BJ (cell line): Measurements from ENCODE around the gene ZNF30. TPM values are rescaled to one million over a fixed set of nuclear protein-coding genes. Genes with fewer than 3 reads are reported as not detected.
"Not testable (repeated sequence)": the region's sequence is repeated elsewhere in the genome, so short reads cannot be mapped to it uniquely, and the experiment has no call there.

ENCODE experiments used
- CTCF ChIA-PET: fragments of 350-600 bp; formaldehyde crosslinking; extraction: SDS; loops from one replicate; lab custom pipeline; 2021; ENCODE audit warnings: antibody characterized with exemption, inconsistent platforms; lab: Yijun Ruan, JAX
- POLR2A ChIA-PET: fragments of 300-600 bp; sonication (Branson Sonifier 250); formaldehyde crosslinking; extraction: SDS; loops from one replicate; lab custom pipeline; 2021; ENCODE audit warnings: antibody characterized with exemption; lab: Charles Lee
- DNase-seq: peaks from one replicate; pipeline ENCODE4 v3.0.0-alpha.2; 2011; ENCODE audit warnings: low read depth
- H3K27me3 ChIP-seq: 2 replicates; pipeline ENCODE4 v1.6.0; 2011; ENCODE audit warnings: low read length; ENCODE audit not compliant: control insufficient read depth, insufficient read depth
- H3K36me3 ChIP-seq: 2 replicates; pipeline ENCODE4 v1.5.1; 2011; ENCODE audit warnings: low read length; ENCODE audit not compliant: control insufficient read depth, insufficient read depth
- H3K4me3 ChIP-seq: 2 replicates; pipeline ENCODE4 v1.5.1; 2011; ENCODE audit warnings: low read depth, mild to moderate bottlenecking, control low read depth, low read length
- polyA plus RNA-seq: library from polyadenylated mRNA; depleted of rRNA; stranded (reverse); fragments of >200 nt; gene quantifications from 2 replicates; pipeline ENCODE4 v1.2.3, GENCODE V29; 2011; rRNA removed
- TF ChIP-seq, protein P1 (sequence below): IDR thresholded peaks from 2 replicates; pipeline ENCODE4 v1.5.1; 2011; ENCODE audit warnings: low read depth, mild to moderate bottlenecking, control low read depth, inconsistent platforms, low read length, moderate library complexity; ENCODE audit not compliant: insufficient read depth

ZNF30 gene
- polyA plus RNA-seq, 1 experiment = 1.1 TPM

DNA sequence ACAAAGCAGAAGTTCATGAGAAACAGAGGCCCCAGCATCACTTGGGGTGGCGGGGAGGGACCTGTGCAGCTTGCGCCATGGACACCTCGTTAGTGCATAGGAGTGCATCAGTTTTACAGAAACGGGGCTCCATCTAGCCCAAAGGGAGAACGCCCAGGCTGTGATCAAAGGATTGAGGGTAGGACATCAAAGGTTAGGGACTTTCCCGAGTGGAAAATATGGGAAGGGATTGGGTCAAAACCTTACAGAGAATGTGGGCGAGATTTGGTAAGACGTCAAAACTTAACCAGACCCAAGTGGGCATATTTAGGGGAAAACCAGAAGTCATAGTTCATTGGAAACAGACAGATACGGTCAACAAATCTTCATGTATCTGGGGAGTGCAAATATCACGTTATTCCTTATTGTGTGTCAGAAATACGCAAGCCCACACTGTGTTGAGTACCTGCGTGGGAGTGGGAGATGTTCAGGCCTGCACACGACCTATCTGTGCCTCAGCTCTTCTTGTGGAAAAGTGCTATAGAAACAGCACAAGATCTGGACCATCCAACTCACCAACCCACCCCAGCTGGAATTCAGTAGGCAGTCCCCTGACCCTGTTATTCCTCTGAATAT is 64.0 kb downstream of the ZNF30 start:
- DNase-seq = no peak
- Histone ChIP-seq H3K36me3 (no peaks in the 10 kb centered on the region), H3K4me3 (no peak overlapping the region), H3K27me3 (no peaks in the 10 kb centered on the region)
- CTCF ChIA-PET = interaction anchor here (1.0 to 1.6 kb wide), 2 partner anchors 10 to 21 kb away, joined by 3 to 6 read pairs; no protein-coding TSS in a partner anchor
- TF ChIP-seq, protein P1, sequence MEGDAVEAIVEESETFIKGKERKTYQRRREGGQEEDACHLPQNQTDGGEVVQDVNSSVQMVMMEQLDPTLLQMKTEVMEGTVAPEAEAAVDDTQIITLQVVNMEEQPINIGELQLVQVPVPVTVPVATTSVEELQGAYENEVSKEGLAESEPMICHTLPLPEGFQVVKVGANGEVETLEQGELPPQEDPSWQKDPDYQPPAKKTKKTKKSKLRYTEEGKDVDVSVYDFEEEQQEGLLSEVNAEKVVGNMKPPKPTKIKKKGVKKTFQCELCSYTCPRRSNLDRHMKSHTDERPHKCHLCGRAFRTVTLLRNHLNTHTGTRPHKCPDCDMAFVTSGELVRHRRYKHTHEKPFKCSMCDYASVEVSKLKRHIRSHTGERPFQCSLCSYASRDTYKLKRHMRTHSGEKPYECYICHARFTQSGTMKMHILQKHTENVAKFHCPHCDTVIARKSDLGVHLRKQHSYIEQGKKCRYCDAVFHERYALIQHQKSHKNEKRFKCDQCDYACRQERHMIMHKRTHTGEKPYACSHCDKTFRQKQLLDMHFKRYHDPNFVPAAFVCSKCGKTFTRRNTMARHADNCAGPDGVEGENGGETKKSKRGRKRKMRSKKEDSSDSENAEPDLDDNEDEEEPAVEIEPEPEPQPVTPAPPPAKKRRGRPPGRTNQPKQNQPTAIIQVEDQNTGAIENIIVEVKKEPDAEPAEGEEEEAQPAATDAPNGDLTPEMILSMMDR = no peak
- POLR2A ChIA-PET = no interaction called here

DNA sequence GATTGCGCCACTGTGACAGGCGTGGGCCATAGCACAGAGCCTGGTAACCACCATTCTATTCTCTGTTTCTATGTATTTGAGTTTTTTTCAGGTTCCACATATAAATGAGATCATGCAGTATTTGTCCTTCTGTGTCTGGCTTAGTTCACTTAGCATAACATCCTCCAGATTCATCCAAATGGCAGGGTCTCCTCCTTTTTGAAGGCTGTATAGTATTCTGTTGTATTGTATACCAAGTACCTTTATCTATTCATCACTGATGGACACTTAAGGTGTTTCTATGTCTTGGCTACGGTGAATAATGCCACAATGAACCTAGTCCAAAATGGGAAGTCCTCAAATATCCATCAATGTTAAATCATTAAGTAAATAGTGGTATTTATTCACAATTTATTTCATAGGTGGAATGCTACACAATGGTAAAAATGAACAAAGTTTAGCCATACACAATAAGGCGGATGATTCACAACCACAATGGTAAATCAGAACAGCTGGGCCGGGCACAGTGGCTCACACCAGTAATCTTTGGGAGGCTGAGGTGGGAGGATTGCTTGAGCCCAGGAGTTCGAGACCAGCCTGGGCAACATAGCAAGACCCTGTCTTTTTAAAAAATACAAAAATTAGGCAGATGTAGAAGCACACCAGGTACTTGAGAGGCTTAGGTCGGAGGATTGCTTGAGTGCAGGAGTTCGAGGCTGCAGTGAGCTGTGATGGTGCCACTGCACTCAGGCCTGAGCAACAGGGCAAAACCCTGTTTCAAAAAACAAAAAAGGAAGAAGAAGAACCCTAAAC is 65.0 kb downstream of the ZNF30 start:
- Histone ChIP-seq H3K36me3 (no peaks in the 10 kb centered on the region), H3K27me3 (no peaks in the 10 kb centered on the region), H3K4me3 (no peak overlapping the region)
- POLR2A ChIA-PET = no interaction called here
- TF ChIP-seq, protein P1 = no peak
- no peak for DNase-seq
- CTCF ChIA-PET = interaction anchor here (1.6 kb wide), 1 partner anchor 9 kb away, joined by 6 read pairs; no protein-coding TSS in a partner anchor

DNA sequence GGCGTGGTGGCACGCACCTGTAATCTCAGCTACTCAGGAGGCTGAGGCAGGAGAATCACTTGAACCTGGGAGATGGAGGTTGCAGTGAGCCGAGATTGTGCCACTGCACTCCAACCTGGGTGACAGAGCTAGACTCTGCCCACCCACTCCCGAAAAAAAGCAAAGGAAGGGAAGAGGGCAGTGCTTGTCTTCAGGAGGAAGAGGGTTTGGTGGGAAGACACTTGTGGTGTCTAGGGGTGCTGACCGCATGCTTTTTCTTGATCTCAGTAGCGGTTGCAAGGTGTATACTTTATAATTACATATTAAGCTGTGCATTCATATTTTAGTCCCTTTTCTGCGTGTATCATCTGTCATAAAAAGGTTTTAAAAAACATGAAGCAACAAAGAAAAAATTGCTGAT is 65.9 kb downstream of the ZNF30 start:
- DNase-seq, POLR2A ChIA-PET, H3K4me3 ChIP-seq, H3K27me3 ChIP-seq, H3K36me3 ChIP-seq: not testable (repeated sequence)
- CTCF ChIA-PET = interaction anchor here (0.9 kb wide), 1 partner anchor 21 kb away, joined by 3 read pairs; no protein-coding TSS in a partner anchor

DNA sequence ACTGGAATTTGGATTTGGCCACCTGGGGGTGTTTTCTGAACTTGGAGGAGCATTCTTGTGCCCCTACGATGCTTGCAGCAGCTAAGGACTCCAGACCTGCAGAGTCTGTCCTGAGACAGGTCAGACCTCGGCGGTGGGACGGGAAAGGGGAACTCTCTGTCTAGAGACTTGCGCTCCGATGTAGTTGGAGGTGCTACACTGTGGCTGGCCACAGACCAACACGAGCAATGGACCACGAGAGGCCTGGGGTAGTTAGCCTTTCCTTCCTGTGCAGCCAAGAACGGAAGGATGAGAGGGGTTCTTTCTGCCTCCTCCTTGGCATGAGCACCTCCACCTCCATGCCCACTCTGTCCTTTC is 67.6 kb downstream of the ZNF30 start:
- no peaks in the 10 kb centered on the region for H3K36me3 ChIP-seq
- ChIA-PET POLR2A (no interaction called here), CTCF (no interaction called here)
- no peak overlapping the region for H3K4me3 ChIP-seq
- TF ChIP-seq, protein P1 = no peak
- no peaks in the 10 kb centered on the region for H3K27me3 ChIP-seq
- no peak for DNase-seq

Other genes starting within 250 kb of the ZNF30 start
- gene SCGB2B2, start 249.7 kb upstream of the ZNF30 start, polyA plus RNA-seq = not detected in 2 replicates
- gene ZNF302, start 249.2 kb upstream of the ZNF30 start, polyA plus RNA-seq = 11.0 and 20.9 TPM in 2 replicates
- 3.2 and 5.5 TPM in 2 replicates for gene ZNF181, start 192.7 kb upstream of the ZNF30 start, polyA plus RNA-seq
- gene ZNF599, start 153.7 kb upstream of the ZNF30 start, polyA plus RNA-seq = 5.9 and 7.1 TPM in 2 replicates
- gene ZNF792, start 37.3 kb downstream of the ZNF30 start, polyA plus RNA-seq = 1.7 and 1.8 TPM in 2 replicates
- 51.0 and 74.9 TPM in 2 replicates for gene GRAMD1A, start 73.4 kb downstream of the ZNF30 start, polyA plus RNA-seq
- gene SCN1B, start 103.6 kb downstream of the ZNF30 start, polyA plus RNA-seq = 6.2 and 9.5 TPM in 2 replicates
- not detected in 2 replicates for gene HPN, start 114.8 kb downstream of the ZNF30 start, polyA plus RNA-seq
- not detected in 2 replicates for gene FXYD3, start 188.9 kb downstream of the ZNF30 start, polyA plus RNA-seq
- 0.17 and 0.25 TPM in 2 replicates for gene LGI4, start 208.2 kb downstream of the ZNF30 start, polyA plus RNA-seq
- 3.8 and 4.0 TPM in 2 replicates for gene FXYD1, start 211.9 kb downstream of the ZNF30 start, polyA plus RNA-seq
- gene FXYD7, start 216.4 kb downstream of the ZNF30 start, polyA plus RNA-seq = 0.10 TPM in 1 of 2 replicates, not detected in the other
- 248 and 332 TPM in 2 replicates for gene FXYD5, start 227.8 kb downstream of the ZNF30 start, polyA plus RNA-seq